DOHH2 (cell line): Measurements from ENCODE around the gene HSD11B1L.

Experiments used
- H3F3A ChIP-seq: fragments of 200-600 bp; sonication (generic), shearing (Covaris generic); 2 replicates; pipeline ENCODE4 v1.6.0; 2016; ENCODE audit warnings: antibody characterized with exemption, mild to moderate bottlenecking; ENCODE audit not compliant: control insufficient read depth, insufficient read depth
- H3K27ac ChIP-seq: fragments of 200-600 bp; sonication (generic); 2 replicates; pipeline ENCODE4 v1.5.1; 2014; ENCODE audit warnings: low read depth, mild to moderate bottlenecking, low read length, moderate library complexity
- H3K27me3 ChIP-seq: fragments of 200-600 bp; sonication (generic); 2 replicates; pipeline ENCODE4 v1.6.1; 2014; ENCODE audit warnings: mild to moderate bottlenecking, low read length, mixed read lengths; ENCODE audit not compliant: control insufficient read depth
- H3K36me3 ChIP-seq: fragments of 200-600 bp; sonication (generic); 2 replicates; pipeline ENCODE4 v1.6.1; 2014; ENCODE audit warnings: mild to moderate bottlenecking, low read length, moderate library complexity, mixed read lengths; ENCODE audit not compliant: control insufficient read depth
- H3K4me1 ChIP-seq: fragments of 200-600 bp; sonication (generic); 2 replicates; pipeline ENCODE4 v1.6.1; 2014; ENCODE audit warnings: mild to moderate bottlenecking, low read length, mixed read lengths; ENCODE audit not compliant: control insufficient read depth
- H3K4me2 ChIP-seq: fragments of 200-600 bp; sonication (generic); 2 replicates; pipeline ENCODE4 v1.6.0; 2014; ENCODE audit warnings: mild to moderate bottlenecking, low read length, moderate library complexity
- H3K4me3 ChIP-seq: fragments of 200-600 bp; sonication (generic); 2 replicates; pipeline ENCODE4 v1.5.1; 2014; ENCODE audit warnings: mild to moderate bottlenecking, low read length, mixed read lengths
- H3K79me2 ChIP-seq: fragments of 200-600 bp; sonication (generic); 2 replicates; pipeline ENCODE4 v1.6.1; 2014; ENCODE audit warnings: mild to moderate bottlenecking, low read length, mixed read lengths; ENCODE audit not compliant: control insufficient read depth
- H3K9me2 ChIP-seq: fragments of 200-600 bp; sonication (generic); replicated peaks from 2 replicates; pipeline ENCODE4 v1.6.1; 2014; ENCODE audit warnings: mild to moderate bottlenecking, low read length, mixed read lengths; ENCODE audit not compliant: control insufficient read depth
- H3K9me3 ChIP-seq: fragments of 200-600 bp; sonication (generic); 2 replicates; pipeline ENCODE4 v1.6.1; 2014; ENCODE audit warnings: antibody characterized with exemption, low read length, mixed read lengths; ENCODE audit not compliant: control insufficient read depth, insufficient read depth
- H4K20me1 ChIP-seq: fragments of 200-600 bp; sonication (generic); 2 replicates; pipeline ENCODE4 v1.6.0; 2014; ENCODE audit warnings: low read depth, mild to moderate bottlenecking, antibody characterized with exemption, low read length, moderate library complexity; ENCODE audit not compliant: control insufficient read depth, insufficient read depth
- EZH2phosphoT487 ChIP-seq: fragments of 200-600 bp; sonication (generic); IDR thresholded peaks from 2 replicates; pipeline ENCODE4 v1.6.1; 2017; ENCODE audit warnings: borderline replicate concordance, mild to moderate bottlenecking, antibody characterized with exemption, low read length, moderate library complexity, mixed read lengths
- TF ChIP-seq, protein P1 (sequence below): fragments of 200-600 bp; sonication (generic); IDR thresholded peaks from one replicate; pipeline ENCODE4 v1.5.1; 2014; ENCODE audit warnings: antibody characterized with exemption, mild to moderate bottlenecking, low read depth, low read length; ENCODE audit not compliant: poor library complexity, severe bottlenecking

HSD11B1L gene

DNA sequence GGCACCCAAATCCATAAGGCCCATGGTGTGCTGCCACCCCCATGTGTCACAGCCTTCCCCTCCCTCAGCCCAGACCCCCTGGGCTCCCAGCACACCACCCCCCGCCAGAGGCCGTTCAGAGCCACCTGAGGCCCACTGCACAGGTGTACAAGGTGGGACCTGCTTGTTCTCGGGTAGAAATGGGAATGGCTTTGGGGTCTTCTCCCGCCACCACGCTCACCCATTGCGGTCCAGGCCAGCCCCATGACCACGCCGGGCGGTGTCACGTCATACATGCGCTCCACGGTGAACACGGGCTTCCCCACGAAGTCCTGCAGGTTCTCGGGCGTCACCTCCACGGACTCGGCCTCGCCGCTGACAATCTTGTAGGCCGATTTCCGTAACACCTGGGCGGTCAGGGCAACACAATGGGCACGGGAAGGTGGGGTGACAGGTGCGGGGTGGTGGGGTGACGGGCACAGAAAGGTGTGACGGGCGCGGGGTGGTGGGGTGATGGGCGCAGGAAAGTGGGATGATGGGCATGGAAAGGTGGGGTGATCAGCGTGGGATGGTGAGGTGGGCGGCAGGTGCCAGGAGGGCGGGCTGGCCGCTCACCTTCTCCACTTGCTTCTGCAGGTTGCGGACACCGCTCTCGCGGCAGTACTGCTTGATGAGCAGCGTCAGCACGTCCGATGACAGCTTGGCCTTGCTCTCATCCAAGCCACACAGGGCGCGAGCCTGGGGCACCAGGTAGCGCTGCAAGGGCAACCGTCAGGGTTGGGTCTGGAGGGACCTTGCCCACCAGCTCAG, 13.5 kb downstream of the HSD11B1L start:
- Histone ChIP-seq H4K20me1 (peaks cover 11% of the 10 kb centered on the region), H3K79me2 (peaks cover 47% of the 10 kb centered on the region)

DNA sequence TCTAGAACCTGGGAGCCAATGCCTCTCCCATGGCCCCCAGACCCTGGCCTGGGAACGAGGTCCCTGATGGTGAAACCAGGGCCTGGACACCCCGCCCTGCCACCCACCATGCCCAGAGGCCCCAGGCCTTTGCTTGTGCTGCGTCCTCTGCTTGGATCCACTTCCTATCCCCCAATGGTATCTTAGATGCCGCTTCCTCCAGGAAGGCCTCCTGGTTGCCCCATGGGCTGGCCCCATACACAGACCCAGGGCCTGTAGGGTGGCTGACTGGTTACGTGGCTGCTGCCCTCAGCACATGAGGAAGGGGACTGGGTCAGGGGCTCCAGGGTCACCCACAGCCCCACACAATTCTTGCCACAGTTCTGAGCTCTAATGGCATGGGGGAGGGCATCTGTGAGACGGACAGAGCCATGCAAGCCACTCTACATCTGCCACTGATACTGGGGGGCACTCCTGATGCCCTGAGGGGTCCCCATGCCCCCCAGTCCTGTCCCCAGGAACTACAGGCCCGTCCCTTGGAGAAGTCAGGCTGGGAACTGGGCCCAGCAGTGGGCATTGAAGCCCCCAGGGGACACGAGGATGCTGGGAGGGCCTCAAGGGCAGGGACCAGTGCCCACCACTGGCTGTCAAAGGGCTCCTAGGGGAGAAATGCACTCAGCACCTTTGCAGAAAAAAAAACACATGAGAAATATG, 14.3 kb downstream of the HSD11B1L start:
- Histone ChIP-seq H3K27ac (0 out of 2 replicates have a peak overlapping the region, but pooled peaks have one; percentile 19), H3K9me2 (no peaks in the 10 kb centered on the region), H3K4me3 (no peak overlapping the region), H3K36me3 (peaks cover 87% of the 10 kb centered on the region), H3K27me3 (no peaks in the 10 kb centered on the region), H3K79me2 (peaks cover 46% of the 10 kb centered on the region), H3K4me1 (peaks cover 11% of the 10 kb centered on the region; the same call in 1 of the 2 replicates), H3F3A (peaks cover 20% of the 10 kb centered on the region), H3K4me2 (no peak overlapping the region), H4K20me1 (peaks cover 11% of the 10 kb centered on the region), H3K9me3 (no peaks in the 10 kb centered on the region)
- TF ChIP-seq EZH2phosphoT487: no peak
- TF ChIP-seq, protein P1, sequence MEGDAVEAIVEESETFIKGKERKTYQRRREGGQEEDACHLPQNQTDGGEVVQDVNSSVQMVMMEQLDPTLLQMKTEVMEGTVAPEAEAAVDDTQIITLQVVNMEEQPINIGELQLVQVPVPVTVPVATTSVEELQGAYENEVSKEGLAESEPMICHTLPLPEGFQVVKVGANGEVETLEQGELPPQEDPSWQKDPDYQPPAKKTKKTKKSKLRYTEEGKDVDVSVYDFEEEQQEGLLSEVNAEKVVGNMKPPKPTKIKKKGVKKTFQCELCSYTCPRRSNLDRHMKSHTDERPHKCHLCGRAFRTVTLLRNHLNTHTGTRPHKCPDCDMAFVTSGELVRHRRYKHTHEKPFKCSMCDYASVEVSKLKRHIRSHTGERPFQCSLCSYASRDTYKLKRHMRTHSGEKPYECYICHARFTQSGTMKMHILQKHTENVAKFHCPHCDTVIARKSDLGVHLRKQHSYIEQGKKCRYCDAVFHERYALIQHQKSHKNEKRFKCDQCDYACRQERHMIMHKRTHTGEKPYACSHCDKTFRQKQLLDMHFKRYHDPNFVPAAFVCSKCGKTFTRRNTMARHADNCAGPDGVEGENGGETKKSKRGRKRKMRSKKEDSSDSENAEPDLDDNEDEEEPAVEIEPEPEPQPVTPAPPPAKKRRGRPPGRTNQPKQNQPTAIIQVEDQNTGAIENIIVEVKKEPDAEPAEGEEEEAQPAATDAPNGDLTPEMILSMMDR: no peak

More for the DNA sequence above, 13.5 kb downstream of the HSD11B1L start:
- Histone ChIP-seq H3K27ac (no peak overlapping the region), H3F3A (peaks cover 20% of the 10 kb centered on the region), H3K4me3 (no peak overlapping the region), H3K36me3 (peaks cover 86% of the 10 kb centered on the region), H3K4me1 (peaks cover 15% of the 10 kb centered on the region), H3K9me3 (no peaks in the 10 kb centered on the region), H3K27me3 (no peaks in the 10 kb centered on the region), H3K9me2 (no peaks in the 10 kb centered on the region), H3K4me2 (no peak overlapping the region)
- TF ChIP-seq, protein P1: no peak
- TF ChIP-seq EZH2phosphoT487: no peak

DNA sequence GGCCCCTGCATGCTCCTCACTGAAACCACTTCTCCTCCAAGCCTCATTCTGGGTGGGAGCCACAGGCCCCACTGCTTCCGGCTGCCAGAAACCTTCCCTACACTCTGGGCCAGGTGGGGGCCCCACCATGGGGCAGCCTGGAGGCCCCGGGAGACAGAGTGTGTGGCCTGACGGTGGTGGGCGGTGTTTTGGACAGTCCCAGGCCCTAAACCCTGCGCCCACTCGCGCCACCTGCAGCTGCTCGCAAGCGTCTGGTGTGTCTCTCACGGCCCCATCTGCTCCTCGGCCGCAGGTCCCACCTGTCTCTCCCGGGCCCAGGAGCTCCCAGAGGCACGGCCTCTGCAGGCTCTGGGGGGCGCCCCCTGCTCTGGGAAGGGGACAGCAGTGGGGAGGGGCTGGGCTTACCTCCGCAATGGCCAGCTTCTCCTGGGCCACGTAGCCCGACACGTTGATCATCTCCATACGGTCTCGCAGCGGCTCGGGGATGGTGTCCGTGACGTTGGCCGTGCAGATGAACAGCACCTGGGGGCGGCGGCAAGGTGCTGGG, 14.9 kb downstream of the HSD11B1L start:
- H3F3A ChIP-seq: peaks cover 20% of the 10 kb centered on the region
- H3K4me3 ChIP-seq: no peak overlapping the region
- peaks cover 11% of the 10 kb centered on the region; the same call in 1 of the 2 replicates for H3K4me1 ChIP-seq
- H3K27me3 ChIP-seq: no peaks in the 10 kb centered on the region
- H3K9me3 ChIP-seq: no peaks in the 10 kb centered on the region
- H3K79me2 ChIP-seq: peaks cover 40% of the 10 kb centered on the region
- no peak for TF ChIP-seq EZH2phosphoT487
- TF ChIP-seq, protein P1: no peak
- H4K20me1 ChIP-seq: peaks cover 11% of the 10 kb centered on the region
- no peak overlapping the region for H3K4me2 ChIP-seq
- no peaks in the 10 kb centered on the region for H3K9me2 ChIP-seq
- peaks cover 87% of the 10 kb centered on the region for H3K36me3 ChIP-seq
- 0 out of 2 replicates have a peak overlapping the region, but pooled peaks have one; percentile 19 for H3K27ac ChIP-seq
